ENCODE data around the gene ANKRD27. TPM values are rescaled to one million over a fixed set of nuclear protein-coding genes. Genes with fewer than 3 reads are reported as not detected.

ANKRD27 gene
- total RNA-seq: 19.7 and 25.0 TPM in 2 replicates

GRCh38 chr19:32674931-32675719, at the start of gene ANKRD27:
ANKRD27 (minus strand) TSS chr19:32675180; CDS start chr19:32659015, 16,165 bp downstream.

GRCh38 chr19:32719611-32720059, 44.7 kb upstream of the ANKRD27 start, which contains the start of gene TDRD12:
TDRD12 (plus strand) TSS chr19:32719767; CDS start chr19:32720073, 306 bp downstream.

GRCh38 chr19:32691291-32691951, 16.4 kb upstream of the ANKRD27 start, which contains the start of gene NUDT19:
NUDT19 (plus strand) TSS chr19:32691821; CDS start chr19:32691961, 140 bp downstream.

GRCh38 chr19:32675720-32676185, 773 bp upstream of the ANKRD27 start, which contains the start of gene RGS9BP:
RGS9BP (plus strand) TSS chr19:32675848; CDS start chr19:32676264, 416 bp downstream.

GRCh38 chr19:32580901-32581704, 93.9 kb downstream of the ANKRD27 start, which contains the start of gene PDCD5:
PDCD5 (plus strand) TSS chr19:32581190; CDS start chr19:32581262, 72 bp downstream.

Other genes with a start within 250 kb of the ANKRD27 start
- 197 and 207 TPM in 2 replicates for gene PDCD5, start 94.0 kb downstream of the ANKRD27 start, total RNA-seq
- 0.05 and 0.42 TPM in 2 replicates for gene RGS9BP, start 668 bp upstream of the ANKRD27 start, total RNA-seq
- gene NUDT19, start 16.6 kb upstream of the ANKRD27 start, total RNA-seq: 15.4 and 23.3 TPM in 2 replicates
- 0.35 and 0.74 TPM in 2 replicates for gene TDRD12, start 44.6 kb upstream of the ANKRD27 start, total RNA-seq
- not detected in 2 replicates for gene SLC7A9, start 194.6 kb upstream of the ANKRD27 start, total RNA-seq

Data from airway epithelial cell (primary cell).